ENCODE data around the gene HDAC6.
A peak's percentile ranks its signal among the peaks of the same experiment; 100 is the strongest.
"Not testable (repeated sequence)": the region's sequence is repeated elsewhere in the genome, so short reads cannot be mapped to it uniquely, and the experiment has no call there.

HDAC6 gene

GRCh38 chrX:48834383-48834709 is 32.5 kb downstream of the HDAC6 start:
- H3K27ac ChIP-seq (ENCODE audit: insufficient read depth, low read depth, low read length, poor library complexity, severe bottlenecking), result no peak overlapping the region
- peaks cover 68% of the 10 kb centered on the region for H3K27me3 ChIP-seq (ENCODE audit: control insufficient read depth, insufficient read depth, low read length, poor library complexity, severe bottlenecking)
- no peak overlapping the region for H3K4me3 ChIP-seq (ENCODE audit: insufficient read depth, low read depth, low read length)

GRCh38 chrX:48835524-48836329 is 33.9 kb downstream of the HDAC6 start, which contains the start of gene PCSK1N:
Gene PCSK1N, minus strand, starts transcription at chrX:48835610. Its CDS starts 78 bp downstream, at chrX:48835532.
- Histone ChIP-seq H3K9me3 (ENCODE audit: control insufficient read depth, low read length) (no peaks in the 10 kb centered on the region), H3K4me1 (ENCODE audit: control insufficient read depth, insufficient read depth, low read length) (no peaks in the 10 kb centered on the region), H3K36me3 (ENCODE audit: control insufficient read depth, insufficient read depth, low read length) (no peaks in the 10 kb centered on the region), H3K4me3 (ENCODE audit: insufficient read depth, low read depth, low read length) (peak within 1 kb of the TSS; percentile 29), H3K27ac (ENCODE audit: insufficient read depth, low read depth, low read length, poor library complexity, severe bottlenecking) (no peak within 1 kb of the TSS), H3K27me3 (ENCODE audit: control insufficient read depth, insufficient read depth, low read length, poor library complexity, severe bottlenecking) (peaks cover 58% of the 10 kb centered on the region)
- WGBS, 2 experiments, result 30 to 44% methylated on average over 16 to 21 of the region's 35 CpGs

More at GRCh38 chrX:48834383-48834709, 32.5 kb downstream of the HDAC6 start:
- no peaks in the 10 kb centered on the region for H3K36me3 ChIP-seq (ENCODE audit: control insufficient read depth, insufficient read depth, low read length)
- no peaks in the 10 kb centered on the region for H3K4me1 ChIP-seq (ENCODE audit: control insufficient read depth, insufficient read depth, low read length)
- WGBS, 2 experiments, result 8 to 14% methylated on average over 7 of the region's 7 CpGs
- H3K9me3 ChIP-seq (ENCODE audit: control insufficient read depth, low read length), result no peaks in the 10 kb centered on the region

GRCh38 chrX:48839686-48840085 is 37.8 kb downstream of the HDAC6 start:
- peaks cover 19% of the 10 kb centered on the region for H3K27me3 ChIP-seq (ENCODE audit: control insufficient read depth, insufficient read depth, low read length, poor library complexity, severe bottlenecking)
- H3K4me1 ChIP-seq (ENCODE audit: control insufficient read depth, insufficient read depth, low read length), result no peaks in the 10 kb centered on the region
- H3K36me3 ChIP-seq (ENCODE audit: control insufficient read depth, insufficient read depth, low read length), result no peaks in the 10 kb centered on the region
- 91 to 94% methylated on average over 9 to 10 of the region's 10 CpGs for WGBS, 2 experiments
- H3K4me3 ChIP-seq (ENCODE audit: insufficient read depth, low read depth, low read length), result no peak overlapping the region
- no peak overlapping the region for H3K27ac ChIP-seq (ENCODE audit: insufficient read depth, low read depth, low read length, poor library complexity, severe bottlenecking)
- H3K9me3 ChIP-seq (ENCODE audit: control insufficient read depth, low read length), result no peaks in the 10 kb centered on the region

GRCh38 chrX:48848847-48849246 is 47.0 kb downstream of the HDAC6 start:
- Histone ChIP-seq H3K9me3 (ENCODE audit: control insufficient read depth, low read length) (no peaks in the 10 kb centered on the region), H3K36me3 (ENCODE audit: control insufficient read depth, insufficient read depth, low read length) (no peaks in the 10 kb centered on the region)
- no CpG with 5 or more reads among the region's 1 CpG for WGBS, 2 experiments

GRCh38 chrX:48852857-48853256 is 51.0 kb downstream of the HDAC6 start:
- 84 to 88% methylated on average over 7 of the region's 7 CpGs for WGBS, 2 experiments
- Histone ChIP-seq H3K4me1 (ENCODE audit: control insufficient read depth, insufficient read depth, low read length) (no peaks in the 10 kb centered on the region), H3K27ac (ENCODE audit: insufficient read depth, low read depth, low read length, poor library complexity, severe bottlenecking) (no peak overlapping the region), H3K36me3 (ENCODE audit: control insufficient read depth, insufficient read depth, low read length) (no peaks in the 10 kb centered on the region), H3K9me3 (ENCODE audit: control insufficient read depth, low read length) (no peaks in the 10 kb centered on the region), H3K4me3 (ENCODE audit: insufficient read depth, low read depth, low read length) (no peak overlapping the region), H3K27me3 (ENCODE audit: control insufficient read depth, insufficient read depth, low read length, poor library complexity, severe bottlenecking) (no peaks in the 10 kb centered on the region)

More at GRCh38 chrX:48848847-48849246, 47.0 kb downstream of the HDAC6 start:
- H3K4me3 ChIP-seq (ENCODE audit: insufficient read depth, low read depth, low read length), result no peak overlapping the region
- no peaks in the 10 kb centered on the region for H3K27me3 ChIP-seq (ENCODE audit: control insufficient read depth, insufficient read depth, low read length, poor library complexity, severe bottlenecking)
- H3K27ac ChIP-seq (ENCODE audit: insufficient read depth, low read depth, low read length, poor library complexity, severe bottlenecking), result no peak overlapping the region
- H3K4me1 ChIP-seq (ENCODE audit: control insufficient read depth, insufficient read depth, low read length), result no peaks in the 10 kb centered on the region

- H3K27ac ChIP-seq (ENCODE audit: insufficient read depth, low read depth, low read length, poor library complexity, severe bottlenecking); H3K9me3 ChIP-seq (ENCODE audit: control insufficient read depth, low read length); H3K36me3 ChIP-seq (ENCODE audit: control insufficient read depth, insufficient read depth, low read length); H3K4me1 ChIP-seq (ENCODE audit: control insufficient read depth, insufficient read depth, low read length); H3K4me3 ChIP-seq (ENCODE audit: insufficient read depth, low read depth, low read length); H3K27me3 ChIP-seq (ENCODE audit: control insufficient read depth, insufficient read depth, low read length, poor library complexity, severe bottlenecking): not testable (repeated sequence)
Observed at GRCh38 chrX:48853494-48853893, 51.6 kb downstream of the HDAC6 start.

GRCh38 chrX:48854121-48854804 is 52.4 kb downstream of the HDAC6 start:
- H3K36me3 ChIP-seq (ENCODE audit: control insufficient read depth, insufficient read depth, low read length); H3K4me1 ChIP-seq (ENCODE audit: control insufficient read depth, insufficient read depth, low read length); H3K27me3 ChIP-seq (ENCODE audit: control insufficient read depth, insufficient read depth, low read length, poor library complexity, severe bottlenecking); H3K9me3 ChIP-seq (ENCODE audit: control insufficient read depth, low read length); H3K27ac ChIP-seq (ENCODE audit: insufficient read depth, low read depth, low read length, poor library complexity, severe bottlenecking); H3K4me3 ChIP-seq (ENCODE audit: insufficient read depth, low read depth, low read length): not testable (repeated sequence)
- WGBS, 2 experiments, result 92 to 96% methylated on average over 12 of the region's 12 CpGs

- Histone ChIP-seq H3K27ac (ENCODE audit: insufficient read depth, low read depth, low read length, poor library complexity, severe bottlenecking) (no peak overlapping the region), H3K27me3 (ENCODE audit: control insufficient read depth, insufficient read depth, low read length, poor library complexity, severe bottlenecking) (no peaks in the 10 kb centered on the region), H3K4me3 (ENCODE audit: insufficient read depth, low read depth, low read length) (no peak overlapping the region), H3K36me3 (ENCODE audit: control insufficient read depth, insufficient read depth, low read length) (no peaks in the 10 kb centered on the region), H3K4me1 (ENCODE audit: control insufficient read depth, insufficient read depth, low read length) (no peaks in the 10 kb centered on the region), H3K9me3 (ENCODE audit: control insufficient read depth, low read length) (no peaks in the 10 kb centered on the region)
- 35 to 60% methylated on average over 2 to 4 of the region's 5 CpGs for WGBS, 2 experiments
Observed at GRCh38 chrX:48854898-48855297, 53.0 kb downstream of the HDAC6 start.

GRCh38 chrX:48864210-48864609 is 62.3 kb downstream of the HDAC6 start:
- H3K4me3 ChIP-seq (ENCODE audit: insufficient read depth, low read depth, low read length), result no peak overlapping the region
- H3K9me3 ChIP-seq (ENCODE audit: control insufficient read depth, low read length), result no peaks in the 10 kb centered on the region
- H3K4me1 ChIP-seq (ENCODE audit: control insufficient read depth, insufficient read depth, low read length), result no peaks in the 10 kb centered on the region
- no peaks in the 10 kb centered on the region for H3K36me3 ChIP-seq (ENCODE audit: control insufficient read depth, insufficient read depth, low read length)
- no peak overlapping the region for H3K27ac ChIP-seq (ENCODE audit: insufficient read depth, low read depth, low read length, poor library complexity, severe bottlenecking)
- WGBS, 2 experiments, result 87 to 93% methylated on average over 4 of the region's 4 CpGs
- no peaks in the 10 kb centered on the region for H3K27me3 ChIP-seq (ENCODE audit: control insufficient read depth, insufficient read depth, low read length, poor library complexity, severe bottlenecking)

GRCh38 chrX:48872017-48872416 is 70.2 kb downstream of the HDAC6 start:
- not testable (repeated sequence) for H3K27me3 ChIP-seq (ENCODE audit: control insufficient read depth, insufficient read depth, low read length, poor library complexity, severe bottlenecking); H3K36me3 ChIP-seq (ENCODE audit: control insufficient read depth, insufficient read depth, low read length); H3K4me3 ChIP-seq (ENCODE audit: insufficient read depth, low read depth, low read length); H3K4me1 ChIP-seq (ENCODE audit: control insufficient read depth, insufficient read depth, low read length); H3K9me3 ChIP-seq (ENCODE audit: control insufficient read depth, low read length); H3K27ac ChIP-seq (ENCODE audit: insufficient read depth, low read depth, low read length, poor library complexity, severe bottlenecking)
- WGBS, 2 experiments, result no CpG with 5 or more reads among the region's 2 CpGs
